ENCODE results near the gene KCNJ5.

DNA sequence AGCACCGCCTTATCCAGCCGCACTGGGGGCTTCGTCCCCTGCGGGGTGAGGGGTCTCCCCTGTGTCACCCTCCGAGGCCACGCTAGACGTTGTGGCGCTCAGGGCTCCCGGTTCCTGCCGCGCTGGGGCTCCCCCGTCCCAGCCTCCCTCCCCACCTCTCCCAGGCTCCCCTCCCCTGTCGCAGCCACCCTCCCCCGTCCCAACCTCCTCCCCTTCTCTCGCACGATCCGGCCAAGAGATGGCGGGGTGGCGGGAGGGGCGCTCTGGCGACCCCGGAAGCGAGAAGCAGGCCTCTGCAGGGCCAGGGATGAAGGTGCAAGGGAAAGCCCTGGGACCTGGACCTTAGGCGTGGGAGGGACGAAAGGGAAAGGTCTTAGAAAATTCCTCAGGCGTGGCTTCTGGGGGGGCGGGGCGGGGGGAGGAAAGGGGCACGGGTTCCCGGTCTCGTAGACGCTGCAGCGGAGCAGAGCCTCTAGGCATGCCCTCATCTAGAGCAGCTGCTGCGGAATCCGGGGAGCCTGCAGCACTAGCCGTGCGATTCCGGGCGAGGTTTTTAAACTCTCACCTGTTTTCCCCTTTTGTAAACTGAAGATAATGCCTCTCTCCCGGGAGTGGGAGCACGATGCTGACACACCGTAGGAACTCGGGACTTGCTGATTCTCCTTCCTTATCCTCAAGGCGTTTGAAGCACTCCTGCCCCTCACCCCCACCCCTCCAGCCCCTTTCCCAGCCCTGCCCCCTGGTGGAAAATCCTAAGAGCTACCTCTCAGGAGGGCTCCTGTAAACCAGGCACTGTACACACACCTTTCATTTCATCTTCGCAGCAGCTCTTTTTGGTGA lies 14.4 kb downstream of the KCNJ5 start:
- TF ChIP-seq, protein P1, sequence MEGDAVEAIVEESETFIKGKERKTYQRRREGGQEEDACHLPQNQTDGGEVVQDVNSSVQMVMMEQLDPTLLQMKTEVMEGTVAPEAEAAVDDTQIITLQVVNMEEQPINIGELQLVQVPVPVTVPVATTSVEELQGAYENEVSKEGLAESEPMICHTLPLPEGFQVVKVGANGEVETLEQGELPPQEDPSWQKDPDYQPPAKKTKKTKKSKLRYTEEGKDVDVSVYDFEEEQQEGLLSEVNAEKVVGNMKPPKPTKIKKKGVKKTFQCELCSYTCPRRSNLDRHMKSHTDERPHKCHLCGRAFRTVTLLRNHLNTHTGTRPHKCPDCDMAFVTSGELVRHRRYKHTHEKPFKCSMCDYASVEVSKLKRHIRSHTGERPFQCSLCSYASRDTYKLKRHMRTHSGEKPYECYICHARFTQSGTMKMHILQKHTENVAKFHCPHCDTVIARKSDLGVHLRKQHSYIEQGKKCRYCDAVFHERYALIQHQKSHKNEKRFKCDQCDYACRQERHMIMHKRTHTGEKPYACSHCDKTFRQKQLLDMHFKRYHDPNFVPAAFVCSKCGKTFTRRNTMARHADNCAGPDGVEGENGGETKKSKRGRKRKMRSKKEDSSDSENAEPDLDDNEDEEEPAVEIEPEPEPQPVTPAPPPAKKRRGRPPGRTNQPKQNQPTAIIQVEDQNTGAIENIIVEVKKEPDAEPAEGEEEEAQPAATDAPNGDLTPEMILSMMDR (IDR thresholded peaks at IDR 0.05 in 2 of 3, conservative IDR thresholded peaks at IDR 0.05 in 1 of 3; ENCODE audit: control insufficient read depth in 2 of 3, extremely low read depth in 1 of 3, insufficient read depth in 1 of 3, low read depth in 3 of 3, low read length in 3 of 3): peak; percentile 27 to 48 (median 35); a peak in 4 of 6 replicates
- TF ChIP-seq, protein P2, sequence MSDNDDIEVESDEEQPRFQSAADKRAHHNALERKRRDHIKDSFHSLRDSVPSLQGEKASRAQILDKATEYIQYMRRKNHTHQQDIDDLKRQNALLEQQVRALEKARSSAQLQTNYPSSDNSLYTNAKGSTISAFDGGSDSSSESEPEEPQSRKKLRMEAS (IDR thresholded peaks at IDR 0.05; ENCODE audit: low read depth, low read length): no peak; the same call in 1 of the 2 replicates
- TF ChIP-seq BACH1 (IDR thresholded peaks at IDR 0.05; ENCODE audit: borderline replicate concordance): no peak
